ENCODE measurements around the gene MYH7.

Gene MYH7

GRCh38 chr14:23385642-23386265, 49.7 kb downstream of the MYH7 start:
- DNase-seq, result no peak

- no peak for DNase-seq
Observed at GRCh38 chr14:23385244-23385641, 50.2 kb downstream of the MYH7 start.

DNA sequence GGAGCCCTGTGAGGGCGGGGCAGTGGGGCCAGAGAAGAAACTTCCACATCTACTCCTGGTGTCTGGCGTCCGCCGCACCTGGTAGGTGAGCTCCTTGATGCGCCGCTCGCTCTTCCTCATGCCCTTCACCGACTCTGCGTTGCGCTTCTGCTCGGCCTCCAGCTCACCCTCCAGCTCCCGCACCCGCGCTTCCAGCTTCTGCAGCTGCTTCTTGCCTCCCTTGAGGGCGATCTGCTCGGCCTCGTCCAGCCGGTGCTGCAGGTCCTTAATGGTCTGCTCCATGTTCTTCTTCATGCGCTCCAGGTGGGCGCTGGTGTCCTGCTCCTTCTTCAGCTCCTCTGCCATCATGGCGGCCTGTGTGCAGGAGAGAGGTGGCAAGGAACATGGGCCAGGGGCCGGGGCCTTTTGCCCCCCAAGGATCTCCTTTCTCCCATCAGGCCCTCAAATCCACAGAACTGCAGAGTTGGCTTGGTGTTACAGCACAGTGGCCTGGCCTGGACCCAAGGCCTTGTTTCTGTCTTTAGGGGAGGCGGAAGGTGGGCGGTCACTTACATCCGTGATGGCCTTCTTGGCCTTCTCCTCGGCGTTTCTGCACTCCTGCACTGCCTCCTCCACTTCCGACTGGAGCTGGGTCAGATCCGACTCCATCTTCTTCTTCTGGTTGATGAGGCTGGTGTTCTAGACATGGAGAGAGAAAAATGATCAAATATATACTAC, 50.9 kb downstream of the MYH7 start:
- DNase-seq, result no peak

GRCh38 chr14:23382731-23383440, 52.6 kb downstream of the MYH7 start:
- DNase-seq, result no peak

GRCh38 chr14:23382276-23382675, 53.2 kb downstream of the MYH7 start:
- no peak for DNase-seq

GRCh38 chr14:23381871-23382270, 53.6 kb downstream of the MYH7 start:
- no peak for DNase-seq

- no peak for DNase-seq
Observed at GRCh38 chr14:23380976-23381375, 54.5 kb downstream of the MYH7 start.

DNA sequence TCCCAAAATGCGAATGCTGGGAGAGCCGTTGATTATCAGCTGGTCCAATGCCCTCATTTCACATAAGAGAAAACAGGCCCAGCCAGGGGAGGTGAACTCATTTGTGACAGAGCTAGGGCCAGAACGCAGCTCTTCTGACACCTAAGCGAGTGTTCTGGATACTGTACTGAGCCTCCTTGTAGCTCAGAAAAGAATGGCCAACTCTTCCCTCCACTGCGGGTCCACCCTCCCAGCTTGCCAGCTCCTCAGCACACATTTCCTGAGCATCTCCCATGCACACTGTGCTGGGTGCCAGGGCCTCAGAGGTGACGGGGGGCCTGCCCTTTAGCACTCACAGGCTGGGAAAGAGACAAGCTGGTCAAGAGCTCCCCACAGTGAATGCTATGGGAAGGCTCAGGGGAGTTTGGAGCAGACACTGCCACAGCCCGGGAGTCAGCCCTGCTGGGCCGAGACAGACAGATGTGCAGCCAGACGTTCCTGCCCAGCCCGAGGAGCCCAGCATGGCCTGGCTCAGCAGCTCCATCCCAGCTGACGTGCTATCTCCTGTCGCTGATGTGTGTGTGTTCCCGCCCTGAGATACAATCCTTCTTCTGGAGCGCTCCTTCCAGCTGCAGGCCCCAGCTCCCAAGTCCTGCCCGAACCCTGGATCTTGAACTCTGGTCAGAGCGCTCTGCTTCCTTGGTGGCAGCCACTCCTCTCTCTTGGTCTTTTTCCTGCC, 55.1 kb downstream of the MYH7 start:
- no peak for DNase-seq

GRCh38 chr14:23379366-23380196, 55.9 kb downstream of the MYH7 start:
- DNase-seq, result peak; percentile 100

GRCh38 chr14:23378612-23379220, 56.7 kb downstream of the MYH7 start:
- no peak for DNase-seq

DNA sequence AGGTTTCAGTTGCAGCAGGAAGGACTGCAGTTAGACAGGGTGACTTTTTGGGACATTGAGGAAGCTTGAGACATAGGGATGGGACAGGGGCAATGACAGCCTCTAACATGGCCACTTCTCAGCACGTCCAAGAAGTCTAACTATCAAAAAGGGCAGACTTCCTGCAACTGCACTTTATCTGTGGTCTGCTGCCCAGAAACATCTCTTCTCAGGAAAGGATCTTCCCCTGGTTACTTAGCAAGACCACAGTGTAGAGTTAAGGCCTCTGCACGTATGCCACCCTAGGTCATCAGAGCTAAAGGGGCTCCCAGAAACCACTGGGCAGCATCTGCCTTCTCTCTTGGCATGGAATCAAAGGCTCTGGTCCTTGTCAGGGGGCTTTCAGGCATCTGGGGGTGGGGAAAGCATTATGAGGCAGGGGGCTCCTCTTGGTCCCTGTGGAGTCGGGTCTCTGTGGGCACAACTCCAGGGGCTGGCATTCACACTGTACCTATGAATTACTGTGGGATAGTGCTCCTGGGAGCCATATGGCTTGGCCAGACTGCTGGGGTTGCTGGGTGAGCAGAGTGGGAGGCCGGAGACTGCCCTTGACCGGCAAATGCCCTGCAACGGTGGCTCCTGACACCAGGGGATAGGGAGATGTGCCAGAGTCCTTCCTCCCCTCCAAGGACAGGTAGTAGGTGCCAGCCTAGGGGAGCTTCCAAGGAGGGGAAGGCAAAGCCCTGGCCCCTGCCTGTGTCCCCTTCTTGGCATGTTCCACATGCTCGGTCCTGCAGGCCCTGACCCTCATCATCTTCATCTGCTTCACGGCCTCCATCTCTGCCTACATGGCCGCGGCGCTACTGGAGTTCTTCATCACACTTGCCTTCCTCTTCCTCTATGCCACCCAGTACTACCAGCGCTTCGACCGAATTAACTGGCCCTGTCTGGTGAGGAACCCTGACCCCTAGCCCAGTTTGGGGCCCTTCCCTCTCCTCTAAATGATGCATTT, 57.6 kb downstream of the MYH7 start:
- no peak for DNase-seq

GRCh38 chr14:23377198-23377550, 58.3 kb downstream of the MYH7 start:
- no peak for DNase-seq

GRCh38 chr14:23376482-23377197, 58.8 kb downstream of the MYH7 start, which contains the start of gene CMTM5:
TSS of gene CMTM5 (plus strand) at chr14:23377046. CDS start at chr14:23377252, 206 bp downstream.
- no peak for DNase-seq

- DNase-seq, result no peak
Observed at GRCh38 chr14:23375527-23376251, 59.8 kb downstream of the MYH7 start.

DNA sequence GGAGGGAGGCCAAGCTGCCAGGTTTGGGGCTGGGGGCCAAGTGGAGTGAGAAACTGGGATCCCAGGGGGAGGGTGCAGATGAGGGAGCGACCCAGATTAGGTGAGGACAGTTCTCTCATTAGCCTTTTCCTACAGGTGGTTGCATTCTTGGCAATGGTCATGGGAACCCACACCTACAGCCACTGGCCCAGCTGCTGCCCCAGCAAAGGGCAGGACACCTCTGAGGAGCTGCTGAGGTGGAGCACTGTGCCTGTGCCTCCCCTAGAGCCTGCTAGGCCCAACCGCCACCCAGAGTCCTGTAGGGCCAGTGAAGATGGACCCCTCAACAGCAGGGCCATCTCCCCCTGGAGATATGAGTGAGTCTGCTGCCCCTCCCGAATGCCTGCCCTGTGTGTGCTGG, 62.4 kb downstream of the MYH7 start:
- DNase-seq, result no peak

GRCh38 chr14:23372509-23372908, 63.0 kb downstream of the MYH7 start, which contains the start of gene IL25:
TSS of gene IL25 (plus strand) at chr14:23372809.
- DNase-seq, result no peak

GRCh38 chr14:23371865-23372264, 63.6 kb downstream of the MYH7 start:
- DNase-seq, result no peak

DNA sequence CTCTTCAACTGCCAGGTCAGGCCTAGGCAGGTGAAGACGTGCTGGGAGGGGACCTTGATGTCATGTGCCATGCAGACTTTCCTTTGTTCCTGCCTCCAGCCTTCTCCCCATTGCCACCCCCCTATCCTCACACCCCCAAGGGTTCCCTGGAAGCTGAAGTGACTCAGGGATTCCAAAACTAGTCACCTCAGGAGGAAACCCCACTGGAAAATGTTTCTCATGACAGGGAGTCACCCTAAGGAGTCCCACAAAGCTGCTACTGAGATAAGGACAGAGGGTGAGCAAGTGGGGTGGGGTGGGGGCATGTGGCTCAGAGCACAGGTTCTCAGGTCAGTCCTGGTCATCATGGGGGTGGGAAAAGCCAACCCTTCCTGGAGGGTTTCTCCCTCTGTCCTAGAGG, 65.2 kb downstream of the MYH7 start:
- DNase-seq, result no peak

GRCh38 chr14:23366426-23366921, 69.0 kb downstream of the MYH7 start:
- DNase-seq, result no peak

All from NCI-H2029 (cell line).